Coronary artery (tissue), 2 donors: ENCODE results near the gene TSPAN5.

Experiments used
- DNase-seq: peaks from one replicate; pipeline ENCODE4 v3.0.0-alpha.2; 2017; ENCODE audit warnings: low spot score
- H3K27ac ChIP-seq, 2 donors: fragments of 200-600 bp; sonication (generic); one replicate each; pipeline ENCODE4 v1.5.1; 2016 to 2019
- H3K4me3 ChIP-seq: fragments of 200-600 bp; sonication (generic); 2 replicates; pipeline ENCODE4 v1.5.1; 2016; ENCODE audit warnings: mild to moderate bottlenecking, moderate library complexity
- CTCF ChIP-seq: fragments of 200-600 bp; sonication (generic); IDR thresholded peaks from one replicate; pipeline ENCODE4 v1.5.1; 2019; ENCODE audit warnings: antibody characterized with exemption

Gene TSPAN5

GRCh38 chr4:98557194-98557892 lies 101.1 kb downstream of the TSPAN5 start:
- Histone ChIP-seq H3K27ac (no peak overlapping the region), H3K4me3 (no peak overlapping the region)
- no peak for DNase-seq
- no peak for TF ChIP-seq CTCF

GRCh38 chr4:98556451-98556850 lies 102.0 kb downstream of the TSPAN5 start:
- no peak overlapping the region for H3K27ac ChIP-seq
- no peak for TF ChIP-seq CTCF

GRCh38 chr4:98555798-98556445 lies 102.5 kb downstream of the TSPAN5 start:
- TF ChIP-seq CTCF: no peak
- no peak for DNase-seq
- H3K4me3 ChIP-seq: no peak overlapping the region
- no peak overlapping the region for H3K27ac ChIP-seq

More at GRCh38 chr4:98556451-98556850, 102.0 kb downstream of the TSPAN5 start:
- DNase-seq: no peak
- no peak overlapping the region for H3K4me3 ChIP-seq

GRCh38 chr4:98546910-98547594 lies 111.4 kb downstream of the TSPAN5 start:
- peak overlapping the region; percentile 71 for H3K4me3 ChIP-seq
- peak overlapping the region in 1 of 2 donors; percentile 50 for H3K27ac ChIP-seq
- TF ChIP-seq CTCF: no peak
- DNase-seq: no peak

- TF ChIP-seq CTCF: no peak
- Histone ChIP-seq H3K4me3 (no peak overlapping the region), H3K27ac (no peak overlapping the region)
- no peak for DNase-seq
These were observed 113.5 kb downstream of the TSPAN5 start for GRCh38 chr4:98544818-98545414.

DNA sequence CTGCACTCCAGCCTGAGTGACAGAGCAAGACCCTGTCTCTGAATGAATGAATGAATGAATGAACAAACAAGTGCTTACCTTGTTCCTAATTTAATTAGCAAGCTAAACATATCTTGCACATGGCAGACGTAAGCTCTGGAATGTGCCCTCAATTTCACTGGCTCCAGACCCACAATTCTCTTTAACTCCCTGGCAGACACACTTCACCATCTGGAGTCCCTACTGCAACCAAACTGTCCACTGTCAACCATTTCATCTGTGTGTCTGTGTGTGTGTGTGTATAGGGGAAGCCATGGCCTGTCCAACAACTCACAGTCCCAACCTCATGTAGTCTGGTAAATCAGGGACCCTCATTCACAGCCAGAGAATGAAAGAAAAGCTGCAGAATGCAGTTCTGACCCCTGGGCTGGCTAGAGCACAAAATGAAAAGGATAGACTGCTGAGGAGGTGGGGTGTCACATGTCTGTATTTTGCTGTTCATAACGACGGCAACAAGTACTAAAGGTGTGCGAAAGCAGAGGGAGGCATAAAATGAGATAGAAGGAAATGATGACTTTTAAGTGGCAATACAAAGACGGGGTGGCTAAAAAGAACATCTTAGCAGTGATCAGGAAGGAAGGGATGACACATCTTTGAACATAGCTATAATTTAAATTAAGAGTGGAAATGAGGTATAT lies 114.1 kb downstream of the TSPAN5 start:
- Histone ChIP-seq H3K4me3 (no peak overlapping the region), H3K27ac (no peak overlapping the region)
- TF ChIP-seq CTCF: no peak
- no peak for DNase-seq
